Measurements from ENCODE around the gene SEC14L1. TPM values are rescaled to one million over a fixed set of nuclear protein-coding genes. Genes with fewer than 3 reads are reported as not detected.
"Not testable (repeated sequence)": the region's sequence is repeated elsewhere in the genome, so short reads cannot be mapped to it uniquely, and the experiment has no call there.

Gene SEC14L1
- total RNA-seq, 4 donors from 2014 or later, result 51.1 to 113 (median 81.7) TPM

DNA sequence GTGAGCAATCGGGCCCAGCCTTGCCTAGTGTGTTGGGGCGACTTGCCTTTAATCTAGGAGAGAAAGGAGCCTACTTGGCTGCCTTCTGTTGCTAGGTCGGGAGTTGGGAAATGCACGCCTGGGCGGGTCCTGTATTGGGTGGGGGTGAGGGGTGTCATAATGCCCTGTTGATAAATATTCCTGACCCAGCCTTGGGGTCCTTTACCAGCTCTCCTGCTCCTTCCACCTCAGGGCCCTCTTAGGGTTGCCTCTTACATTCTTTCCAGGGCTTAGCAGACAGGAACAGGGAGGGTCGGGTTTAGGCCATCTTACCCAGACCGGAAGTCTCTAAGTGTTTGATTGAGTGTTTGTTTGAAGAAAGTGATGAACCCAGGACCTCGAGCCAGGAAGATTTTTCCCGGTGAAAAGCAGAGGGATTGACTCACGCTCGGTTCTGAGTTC lies 112.9 kb downstream of the SEC14L1 start:
- TF ChIP-seq, protein P1, sequence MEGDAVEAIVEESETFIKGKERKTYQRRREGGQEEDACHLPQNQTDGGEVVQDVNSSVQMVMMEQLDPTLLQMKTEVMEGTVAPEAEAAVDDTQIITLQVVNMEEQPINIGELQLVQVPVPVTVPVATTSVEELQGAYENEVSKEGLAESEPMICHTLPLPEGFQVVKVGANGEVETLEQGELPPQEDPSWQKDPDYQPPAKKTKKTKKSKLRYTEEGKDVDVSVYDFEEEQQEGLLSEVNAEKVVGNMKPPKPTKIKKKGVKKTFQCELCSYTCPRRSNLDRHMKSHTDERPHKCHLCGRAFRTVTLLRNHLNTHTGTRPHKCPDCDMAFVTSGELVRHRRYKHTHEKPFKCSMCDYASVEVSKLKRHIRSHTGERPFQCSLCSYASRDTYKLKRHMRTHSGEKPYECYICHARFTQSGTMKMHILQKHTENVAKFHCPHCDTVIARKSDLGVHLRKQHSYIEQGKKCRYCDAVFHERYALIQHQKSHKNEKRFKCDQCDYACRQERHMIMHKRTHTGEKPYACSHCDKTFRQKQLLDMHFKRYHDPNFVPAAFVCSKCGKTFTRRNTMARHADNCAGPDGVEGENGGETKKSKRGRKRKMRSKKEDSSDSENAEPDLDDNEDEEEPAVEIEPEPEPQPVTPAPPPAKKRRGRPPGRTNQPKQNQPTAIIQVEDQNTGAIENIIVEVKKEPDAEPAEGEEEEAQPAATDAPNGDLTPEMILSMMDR (IDR thresholded peaks at IDR 0.05), result no peak
- TF ChIP-seq EP300 (IDR thresholded peaks at IDR 0.05) (no peak), POLR2A (IDR thresholded peaks at IDR 0.05) (no peak)
- DNase-seq (ENCODE audit: low spot score in 2 of 2), result no peak

DNA sequence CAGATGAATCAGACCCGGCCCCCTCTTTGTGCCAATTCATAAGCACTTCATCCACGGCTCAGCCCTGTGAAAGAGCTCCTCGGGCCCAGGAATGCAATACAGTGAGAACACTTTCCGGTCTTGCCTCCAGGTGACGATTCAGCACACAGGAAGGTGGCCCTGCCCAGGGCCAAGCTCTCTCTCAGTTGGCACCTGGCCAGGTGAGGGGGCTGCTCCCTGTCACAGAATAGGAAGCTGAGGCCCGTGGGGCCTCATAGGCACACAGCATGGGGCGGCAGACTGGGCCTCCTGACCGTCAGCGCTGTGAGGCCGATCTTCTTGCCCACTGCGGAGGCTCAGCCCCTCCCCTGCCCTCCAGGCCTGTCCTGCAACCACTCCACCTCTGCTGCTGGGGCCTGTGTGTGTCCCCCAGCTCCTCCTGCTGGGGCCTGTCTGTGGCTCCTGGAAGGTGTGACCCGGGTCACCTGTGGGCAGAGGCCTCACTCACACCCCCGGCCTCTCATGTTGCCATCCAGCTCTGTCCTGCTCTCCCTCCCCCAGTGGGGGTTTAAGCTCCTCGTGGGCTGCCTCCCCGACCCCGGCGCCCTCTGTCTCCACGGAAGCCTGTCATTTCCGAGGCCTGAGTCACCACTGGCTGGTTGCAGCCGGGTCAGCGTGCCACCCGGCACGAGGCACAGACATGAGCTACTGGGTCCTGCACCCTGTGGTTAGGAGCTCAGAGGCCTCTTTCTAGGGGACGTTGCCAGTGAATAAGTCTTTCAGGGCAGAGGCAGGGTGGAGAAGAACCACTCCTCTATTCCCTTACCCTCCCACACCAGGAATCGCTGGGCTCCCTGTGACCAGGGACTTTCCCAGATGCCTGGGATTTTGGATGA lies 114.4 kb downstream of the SEC14L1 start:
- H3K4me1 ChIP-seq, result peaks cover 0 to 26% (median 12%) of the 10 kb centered on the region in 4 donors
- no peaks in the 10 kb centered on the region for H3K36me3 ChIP-seq
- no peak for DNase-seq (ENCODE audit: low spot score in 2 of 2)
- no peaks in the 10 kb centered on the region for H3K9me3 ChIP-seq
- no peaks in the 10 kb centered on the region for H3K27me3 ChIP-seq
- no peak overlapping the region for H3K4me3 ChIP-seq
- H3K27ac ChIP-seq, result peak overlapping the region; percentile 62 to 92 (median 72)
- TF ChIP-seq POLR2A (IDR thresholded peaks at IDR 0.05), result no peak
- TF ChIP-seq, protein P1 (IDR thresholded peaks at IDR 0.05), result no peak
- peak; percentile 39 to 90 for TF ChIP-seq EP300 (IDR thresholded peaks at IDR 0.05)
- WGBS, 2 donors, result 38 to 54% methylated on average over 21 to 25 of the region's 25 CpGs

More for the DNA sequence above, 112.9 kb downstream of the SEC14L1 start:
- H3K36me3 ChIP-seq, result no peaks in the 10 kb centered on the region
- H3K27ac ChIP-seq, result peak overlapping the region in 2 of 4 donors; percentile 81 to 92
- H3K9me3 ChIP-seq, result no peaks in the 10 kb centered on the region
- H3K27me3 ChIP-seq, result no peaks in the 10 kb centered on the region
- H3K4me1 ChIP-seq, result peaks cover 0 to 26% (median 12%) of the 10 kb centered on the region in 4 donors
- no peak overlapping the region for H3K4me3 ChIP-seq
- 57 to 60% methylated on average over 8 to 11 of the region's 11 CpGs for WGBS, 2 donors

DNA sequence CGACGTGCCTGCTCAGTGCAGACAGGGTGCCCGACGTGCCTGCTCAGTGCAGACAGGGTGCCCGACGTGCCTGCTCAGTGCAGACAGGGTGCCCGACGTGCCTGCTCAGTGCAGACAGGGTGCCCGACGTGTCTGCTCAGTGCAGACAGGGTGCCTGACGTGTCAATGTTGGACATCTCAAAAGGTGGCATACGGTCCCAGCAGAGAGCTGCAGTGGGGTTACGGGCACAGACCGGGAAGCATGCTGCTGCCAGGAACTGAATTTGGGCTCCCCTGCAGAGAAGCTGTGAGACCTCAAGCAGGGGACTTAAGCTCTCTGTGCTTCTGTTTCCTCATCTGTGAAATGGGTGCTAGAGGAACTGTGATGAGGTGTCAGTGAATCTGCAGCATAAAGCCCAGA lies 115.2 kb downstream of the SEC14L1 start:
- H3K9me3 ChIP-seq; H3K27me3 ChIP-seq; H3K4me3 ChIP-seq; DNase-seq (ENCODE audit: low spot score in 2 of 2); H3K36me3 ChIP-seq: not testable (repeated sequence)
- H3K4me1 ChIP-seq, result peaks cover 0 to 26% (median 12%) of the 10 kb centered on the region in 4 donors
- 62 to 68% methylated on average over 8 to 13 of the region's 14 CpGs for WGBS, 2 donors
- peak overlapping the region in 2 of 4 donors; percentile 66 to 81 for H3K27ac ChIP-seq

DNA sequence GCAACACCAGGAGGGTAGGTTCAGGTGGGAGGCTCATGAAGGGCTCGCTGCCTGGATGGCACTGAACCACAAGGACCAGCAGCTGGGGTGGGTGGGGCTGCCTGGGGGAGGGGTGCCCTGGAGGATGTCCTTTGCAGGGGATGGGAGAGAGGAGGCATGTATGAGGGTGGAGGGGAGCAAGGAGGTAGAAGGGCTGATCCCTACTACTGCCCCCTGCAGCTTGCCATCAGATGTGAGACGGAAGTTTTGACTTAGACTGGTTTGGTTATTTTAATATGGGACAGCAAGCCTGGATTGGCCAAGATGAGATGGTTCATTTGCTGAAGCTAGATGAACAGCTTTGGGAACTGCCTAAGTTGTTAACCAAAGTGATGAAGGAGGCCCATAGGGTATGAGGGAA lies 115.9 kb downstream of the SEC14L1 start:
- WGBS, 2 donors, result 91 to 93% methylated on average over 2 of the region's 2 CpGs
- no peaks in the 10 kb centered on the region for H3K27me3 ChIP-seq
- TF ChIP-seq, protein P1 (IDR thresholded peaks at IDR 0.05), result no peak
- TF ChIP-seq POLR2A (IDR thresholded peaks at IDR 0.05), result no peak
- TF ChIP-seq EP300 (IDR thresholded peaks at IDR 0.05), result no peak
- H3K9me3 ChIP-seq, result no peaks in the 10 kb centered on the region
- H3K36me3 ChIP-seq, result no peaks in the 10 kb centered on the region
- H3K4me1 ChIP-seq, result peaks cover 0 to 26% (median 12%) of the 10 kb centered on the region in 4 donors
- H3K27ac ChIP-seq, result no peak overlapping the region
- H3K4me3 ChIP-seq, result no peak overlapping the region
- no peak for DNase-seq (ENCODE audit: low spot score in 2 of 2)

DNA sequence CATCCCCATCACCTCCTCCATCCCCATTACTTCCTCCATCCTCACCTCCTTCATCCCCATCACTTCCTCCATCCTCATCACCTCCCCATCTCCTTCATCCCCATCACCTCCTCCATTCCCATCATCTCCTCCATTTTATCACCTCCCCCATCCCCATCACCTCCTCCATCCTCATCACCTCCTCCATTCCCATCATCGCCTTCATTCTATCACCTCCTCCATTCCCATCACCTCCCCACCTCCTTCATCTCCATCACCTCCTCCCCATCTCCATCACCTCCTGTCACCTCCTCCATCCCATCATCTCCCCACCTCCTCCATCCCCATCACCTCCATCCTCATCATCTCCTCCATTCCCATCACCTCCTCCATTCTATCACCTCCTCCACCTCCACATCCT lies 116.4 kb downstream of the SEC14L1 start:
- WGBS, 2 donors, result 100% methylated on average over 1 of the region's 1 CpG
- no peaks in the 10 kb centered on the region for H3K36me3 ChIP-seq
- no peak for DNase-seq (ENCODE audit: low spot score in 2 of 2)
- H3K4me3 ChIP-seq, result no peak overlapping the region
- peaks cover 0 to 26% (median 12%) of the 10 kb centered on the region in 4 donors for H3K4me1 ChIP-seq
- no peaks in the 10 kb centered on the region for H3K9me3 ChIP-seq
- no peak overlapping the region for H3K27ac ChIP-seq
- TF ChIP-seq POLR2A (IDR thresholded peaks at IDR 0.05), result no peak
- TF ChIP-seq EP300 (IDR thresholded peaks at IDR 0.05), result no peak
- TF ChIP-seq, protein P1 (IDR thresholded peaks at IDR 0.05), result no peak
- no peaks in the 10 kb centered on the region for H3K27me3 ChIP-seq
